H1 (cell line): ENCODE results near the gene NR4A1. TPM values are rescaled to one million over a fixed set of nuclear protein-coding genes. Genes with fewer than 3 reads are reported as not detected.

Experiments
- CTCF ChIA-PET: fragments of 300-600 bp; sonication (Branson Sonifier 250); formaldehyde crosslinking; loops from one replicate; lab custom pipeline; 2021; ENCODE audit not compliant: partially characterized antibody; lab: Charles Lee
- POLR2A ChIA-PET: fragments of 300-600 bp; sonication (Branson Sonifier 250); formaldehyde crosslinking; loops from one replicate; lab custom pipeline; 2021; ENCODE audit warnings: inconsistent platforms; ENCODE audit not compliant: partially characterized antibody; lab: Charles Lee
- DNase-seq, 2 experiments: peaks; one replicate each; pipeline versions ENCODE4 v3.0.0 to v3.0.0-alpha.2; 2010 to 2022; ENCODE audit warnings: low spot score in 2 of 2, low read depth in 1 of 2, mixed read lengths in 1 of 2
- FAIRE-seq: peaks from 2 replicates; lab custom pipeline; 2011; peaks lifted over from hg19 to GRCh38; lab: Jason Lieb, UNC
- H2AFZ ChIP-seq: 2 replicates; pipeline ENCODE4 v1.8.1; 2012; ENCODE audit warnings: low read length, inconsistent platforms
- H2AK5ac ChIP-seq: 2 replicates; pipeline ENCODE4 v1.6.1; 2013; ENCODE audit warnings: low read depth, low read length
- H2BK120ac ChIP-seq: replicated peaks from 2 replicates; pipeline ENCODE3; 2013; ENCODE audit warnings: low read depth, low read length, inconsistent platforms
- H2BK12ac ChIP-seq: 2 replicates; pipeline ENCODE4 v1.6.1; 2013; ENCODE audit warnings: low read depth, low read length
- H2BK15ac ChIP-seq: 2 replicates; pipeline ENCODE4 v1.6.1; 2013; ENCODE audit warnings: low read length
- H2BK20ac ChIP-seq: 2 replicates; pipeline ENCODE4 v1.6.1; 2013; ENCODE audit warnings: low read length
- H2BK5ac ChIP-seq: 2 replicates; pipeline ENCODE4 v1.6.1; 2013; ENCODE audit warnings: low read depth, low read length
- H3K14ac ChIP-seq: 2 replicates; pipeline ENCODE4 v1.6.1; 2013; ENCODE audit warnings: inconsistent platforms; ENCODE audit not compliant: insufficient read length
- H3K18ac ChIP-seq: 2 replicates; pipeline ENCODE4 v1.6.1; 2013; ENCODE audit warnings: low read length; ENCODE audit errors: extremely low read depth
- H3K23ac ChIP-seq: 2 replicates; pipeline ENCODE4 v1.6.1; 2013; ENCODE audit warnings: inconsistent platforms; ENCODE audit not compliant: insufficient read length
- H3K23me2 ChIP-seq: 2 replicates; pipeline ENCODE4 v1.6.1; 2013; ENCODE audit warnings: low read depth, low read length
- H3K27ac ChIP-seq: 2 replicates; pipeline ENCODE4 v1.6.1; 2011; ENCODE audit warnings: low read depth, low read length, inconsistent platforms
- H3K27me3 ChIP-seq, 4 experiments: replicated peaks in 1 of 4; 1 replicate in 1 of 4; 2 replicates in 3 of 4; pipeline versions ENCODE4 v1.6.1 to v1.8.1; 2011 to 2013; ENCODE audit warnings: low read length in 3 of 4, mild to moderate bottlenecking in 3 of 4, inconsistent platforms in 2 of 4, mixed read lengths in 2 of 4, moderate library complexity in 1 of 4; ENCODE audit not compliant: control insufficient read depth in 3 of 4, insufficient read depth in 3 of 4; ENCODE audit errors: extremely low read depth in 1 of 4
- H3K36me3 ChIP-seq, 4 experiments: 2 replicates each; pipeline versions ENCODE4 v1.6.1 to v1.8.1; 2011 to 2013; ENCODE audit warnings: mild to moderate bottlenecking in 4 of 4, low read length in 3 of 4, moderate library complexity in 2 of 4, control low read depth in 1 of 4, inconsistent platforms in 1 of 4; ENCODE audit not compliant: insufficient read depth in 4 of 4, control insufficient read depth in 2 of 4
- H3K4ac ChIP-seq: replicated peaks from 2 replicates; pipeline ENCODE3; 2013; ENCODE audit warnings: low read length, low read depth, mixed read lengths, inconsistent platforms; ENCODE audit not compliant: insufficient read length
- H3K4me1 ChIP-seq, 4 experiments: replicated peaks in 1 of 4; 1 replicate in 1 of 4; 2 replicates in 3 of 4; pipeline versions ENCODE4 v1.6.1 to v1.8.1; 2011 to 2013; ENCODE audit warnings: low read length in 3 of 4, inconsistent platforms in 2 of 4, mixed read lengths in 1 of 4; ENCODE audit not compliant: insufficient read depth in 4 of 4, control insufficient read depth in 3 of 4
- H3K4me2 ChIP-seq, 2 experiments: 2 replicates each; pipeline versions ENCODE4 v1.6.1 to v1.8.1; 2011 to 2013; ENCODE audit warnings: low read depth in 2 of 2, low read length in 2 of 2, control low read depth in 1 of 2, inconsistent platforms in 1 of 2, mild to moderate bottlenecking in 1 of 2; ENCODE audit not compliant: insufficient read depth in 1 of 2
- H3K4me3 ChIP-seq, 4 experiments: fragments of 200-600, 300-600 bp in 1 of 4; sonication (generic), shearing (Covaris generic), sonication (Bioruptor Twin) in 1 of 4; 2 replicates each; pipeline versions ENCODE4 v1.5.1 to v1.8.1; 2011 to 2016; ENCODE audit warnings: low read length in 4 of 4, low read depth in 3 of 4, control low read depth in 2 of 4, inconsistent platforms in 2 of 4, mild to moderate bottlenecking in 2 of 4, mixed read lengths in 1 of 4, moderate library complexity in 1 of 4; ENCODE audit not compliant: insufficient read depth in 2 of 4; ENCODE audit errors: extremely low read depth in 1 of 4
- H3K56ac ChIP-seq: replicated peaks from 2 replicates; pipeline ENCODE3; 2013; ENCODE audit warnings: low read depth, mild to moderate bottlenecking, mixed read lengths, low read length, inconsistent platforms; ENCODE audit not compliant: insufficient read length
- H3K79me1 ChIP-seq: 2 replicates; pipeline ENCODE4 v1.6.1; 2013; ENCODE audit warnings: low read depth, low read length, control low read depth
- H3K79me2 ChIP-seq, 2 experiments: 2 replicates each; pipeline versions ENCODE4 v1.6.1 to v1.8.1; 2012 to 2013; ENCODE audit warnings: low read length in 2 of 2, mild to moderate bottlenecking in 2 of 2, inconsistent platforms in 1 of 2; ENCODE audit not compliant: insufficient read depth in 2 of 2, control insufficient read depth in 1 of 2
- H3K9ac ChIP-seq, 4 experiments: replicated peaks in 1 of 4; 1 replicate in 1 of 4; 2 replicates in 3 of 4; pipeline versions ENCODE4 v1.6.1 to v1.8.1; 2011 to 2013; ENCODE audit warnings: low read depth in 3 of 4, low read length in 3 of 4, control low read depth in 2 of 4, mild to moderate bottlenecking in 2 of 4, moderate library complexity in 2 of 4, inconsistent platforms in 1 of 4; ENCODE audit errors: extremely low read depth in 1 of 4
- H3K9me3 ChIP-seq, 2 experiments: 2 replicates each; pipeline versions ENCODE4 v1.6.1 to v1.8.1; 2012 to 2013; ENCODE audit warnings: mild to moderate bottlenecking in 2 of 2, moderate library complexity in 2 of 2, control low read depth in 1 of 2, inconsistent platforms in 1 of 2, low read depth in 1 of 2, low read length in 1 of 2, mixed read lengths in 1 of 2; ENCODE audit not compliant: insufficient read depth in 2 of 2
- H4K20me1 ChIP-seq, 2 experiments: replicated peaks in 1 of 2; 2 replicates each; pipeline versions ENCODE3 to v1.8.1; 2011 to 2013; ENCODE audit warnings: inconsistent platforms in 2 of 2, low read length in 2 of 2, mild to moderate bottlenecking in 1 of 2; ENCODE audit not compliant: insufficient read depth in 2 of 2, control insufficient read depth in 1 of 2
- H4K5ac ChIP-seq: 2 replicates; pipeline ENCODE4 v1.6.1; 2013; ENCODE audit warnings: low read length, low read depth, mixed read lengths, inconsistent platforms; ENCODE audit not compliant: insufficient read length
- H4K8ac ChIP-seq: 2 replicates; pipeline ENCODE4 v1.8.0; 2013; ENCODE audit warnings: mild to moderate bottlenecking, moderate library complexity, low read length, inconsistent platforms; ENCODE audit not compliant: insufficient read depth; ENCODE audit errors: extremely low read depth
- H4K91ac ChIP-seq: replicated peaks from 2 replicates; pipeline ENCODE3; 2013; ENCODE audit warnings: low read length, mixed read lengths, inconsistent platforms; ENCODE audit not compliant: insufficient read length
- MAFK ChIP-seq: IDR thresholded peaks from 2 replicates; pipeline ENCODE4 v1.6.1; 2012; ENCODE audit warnings: low read depth, mild to moderate bottlenecking, improper control_type of control experiment, low read length
- WGBS, 2 experiments: shearing (Covaris generic) in 1 of 2; methylation state at CpG; one replicate each; pipeline versions ENCODE4 v1.1.6 to v1.1.7; 2013 to 2015; ENCODE audit warnings: low lambda C conversion rate in 2 of 2, mixed read lengths in 2 of 2, inconsistent platforms in 1 of 2, low coverage in 1 of 2, missing lambda C conversion rate in 1 of 2; ENCODE audit not compliant: insufficient replicate concordance in 2 of 2, insufficient coverage in 1 of 2, insufficient read length in 1 of 2; ENCODE audit errors: extremely low coverage in 1 of 2, missing lambda C conversion rate in 1 of 2; 5-methylcytosine and 5-hydroxymethylcytosine counted together
- polyA plus RNA-seq, 7 experiments: library from polyadenylated mRNA; depleted of rRNA in 3 of 7; stranded (reverse) in 5 of 7; unstranded in 2 of 7; fragments of >200 nt in 5 of 7; fragments of 200-250 nt in 2 of 7; gene quantifications; 1 replicate in 5 of 7; 2 replicates in 1 of 7; 4 replicates in 1 of 7; pipeline versions ENCODE4 v1.2.1 to v1.2.3, GENCODE V29; 2011 to 2013; ENCODE audit warnings: missing spikeins in 2 of 7, mixed read lengths in 2 of 7
- total RNA-seq: library from RNA; stranded (reverse); fragmentation: NEBNext Ultra II Directional; extraction: Animal tissue kit (Norgen Biotek cat#: 25700); gene quantifications from 2 replicates; pipeline ENCODE4 v1.2.1, GENCODE V29; 2021

The NR4A1 gene
- total and polyA plus RNA-seq, 2 of the 8 experiments (the other 6 are each of a cell fraction or from before 2014, with no cell fraction given) = 18.7 to 23.3 TPM

DNA sequence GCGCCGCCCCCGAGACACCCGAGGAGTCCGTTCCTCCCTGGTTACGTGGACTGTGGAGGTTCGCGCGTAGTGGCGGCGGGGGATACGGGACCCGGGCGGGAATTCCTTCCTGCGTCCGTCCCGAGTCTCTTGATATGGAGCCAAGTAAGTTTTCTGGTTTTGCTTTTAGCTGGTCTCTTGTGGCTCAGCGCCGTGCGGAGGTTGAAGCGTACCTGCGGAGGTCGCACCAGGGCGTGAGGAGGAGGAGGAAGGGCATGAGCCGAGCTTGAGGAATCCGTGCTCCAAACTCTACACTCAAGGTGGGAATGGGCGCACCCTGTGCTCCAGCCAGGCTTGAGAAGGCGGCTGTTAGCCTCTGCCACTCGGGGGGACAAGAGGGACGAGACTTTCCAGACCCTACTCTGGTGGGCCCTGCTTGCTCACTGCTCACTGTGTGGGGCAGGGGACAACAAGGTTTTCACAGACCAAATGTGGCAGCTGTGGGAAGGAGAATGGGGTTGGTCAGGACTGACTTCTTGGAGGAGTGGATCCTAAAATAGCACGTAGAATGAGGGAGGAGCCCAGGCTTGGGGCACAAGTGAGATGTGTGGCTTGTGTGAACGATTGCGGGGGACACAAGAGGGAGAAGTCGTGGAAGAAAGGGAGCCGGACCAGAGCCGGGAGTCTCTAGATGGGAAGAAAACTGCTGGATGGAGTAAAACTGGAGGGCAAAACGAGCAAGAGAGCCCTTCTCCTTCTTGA is 19.1 kb downstream of the NR4A1 start:
- Histone ChIP-seq H3K23ac (no peak overlapping the region), H2BK12ac (peak overlapping the region; percentile 100; the same call in 1 of the 2 replicates), H2BK120ac (no peak overlapping the region), H3K4me2 (peak overlapping the region; percentile 81 to 88), H3K9ac (peak overlapping the region; percentile 88 to 98 (median 94)), H4K5ac (no peak overlapping the region), H3K4ac (no peak overlapping the region), H2AFZ (peak overlapping the region; percentile 7; the same call in 1 of the 2 replicates), H3K23me2 (peaks cover 13% of the 10 kb centered on the region), H3K4me1 (peaks cover 0 to 12% (median 3%) of the 10 kb centered on the region in 4 experiments; a peak in 4 of 7 replicates), H3K79me2 (peaks cover 11 to 38% of the 10 kb centered on the region in 2 experiments), H3K4me3 (peak overlapping the region; percentile 89 to 97 (median 95)), H3K27me3 (no peaks in the 10 kb centered on the region; a peak in 2 of 7 replicates), H3K79me1 (peaks cover 13% of the 10 kb centered on the region), H2BK20ac (no peak overlapping the region), H4K91ac (peak overlapping the region; percentile 47), H3K36me3 (peaks cover 0 to 19% (median 10%) of the 10 kb centered on the region in 4 experiments; a peak in 5 of 8 replicates), H3K9me3 (no peaks in the 10 kb centered on the region; a peak in 1 of 4 replicates), H4K20me1 (peaks cover 0 to 24% of the 10 kb centered on the region in 2 experiments), H3K18ac (no peak overlapping the region), H3K56ac (peak overlapping the region; percentile 9), H2BK5ac (peak overlapping the region; percentile 100), H2BK15ac (no peak overlapping the region), H4K8ac (peak overlapping the region; percentile 99; the same call in 1 of the 2 replicates), H2AK5ac (0 out of 2 replicates have a peak overlapping the region, but pooled peaks have one; percentile 16), H3K27ac (peak overlapping the region; percentile 99), H3K14ac (no peak overlapping the region)
- CTCF ChIA-PET = interaction anchor here (0.6 to 34.1 kb wide), 24 partner anchors 10 to 376 kb away, joined by 3 to 1022 read pairs (median 4); partner anchors contain the start of genes NR4A1 and SMIM41
- DNase-seq = no peak
- 8% methylated on average over 37 of the region's 37 CpGs; no CpG with 5 or more reads in 1 of the 2 experiments for WGBS, 2 experiments
- POLR2A ChIA-PET = interaction anchor here (0.7 to 4.0 kb wide), 16 partner anchors 10 to 55 kb away, joined by 3 to 21 read pairs (median 5); partner anchors contain the start of gene SMIM41
- no peak for FAIRE-seq
- TF ChIP-seq MAFK = no peak
